HG03025 (cell line): ENCODE data around the gene ZNF160.
A peak's percentile ranks its signal among the peaks of the same experiment; 100 is the strongest.
"Not testable (repeated sequence)": the region's sequence is repeated elsewhere in the genome, so short reads cannot be mapped to it uniquely, and the experiment has no call there.

Source experiments
- ATAC-seq: cut with Tn5 transposase; IDR thresholded peaks from one replicate; pipeline ENCODE4 v1.9.1; 2021; ENCODE audit warnings: mild to moderate bottlenecking, moderate library complexity; ENCODE audit not compliant: unreplicated experiment, low FRiP score

ZNF160 gene

GRCh38 chr19:53103234-53104203 is at the start of gene ZNF160:
ZNF160 (minus strand) TSS chr19:53103422; CDS start chr19:53086276, 17,146 bp downstream.
- ATAC-seq, result peak; percentile 93

GRCh38 chr19:53147645-53148044 is 44.4 kb upstream of the ZNF160 start:
- ATAC-seq, result no peak

GRCh38 chr19:53140351-53140750 is 37.1 kb upstream of the ZNF160 start:
- ATAC-seq, result no peak

GRCh38 chr19:53136432-53136831 is 33.2 kb upstream of the ZNF160 start:
- no peak for ATAC-seq

- no peak for ATAC-seq
Observed at GRCh38 chr19:53132141-53132991, 29.1 kb upstream of the ZNF160 start, which contains the start of gene ZNF415. ZNF415 (minus strand) TSS chr19:53132910; CDS start chr19:53122676, 10,234 bp downstream.

- no peak for ATAC-seq
Observed at GRCh38 chr19:53131727-53132126, 28.5 kb upstream of the ZNF160 start.

GRCh38 chr19:53131085-53131590 is 27.9 kb upstream of the ZNF160 start:
- no peak for ATAC-seq

GRCh38 chr19:53130506-53130905 is 27.3 kb upstream of the ZNF160 start:
- no peak for ATAC-seq

GRCh38 chr19:53126733-53127526 is 23.7 kb upstream of the ZNF160 start:
- not testable (repeated sequence) for ATAC-seq

- no peak for ATAC-seq
Observed at GRCh38 chr19:53123400-53123799, 20.2 kb upstream of the ZNF160 start.

- no peak for ATAC-seq
Observed at GRCh38 chr19:53112286-53112685, 9.1 kb upstream of the ZNF160 start.

- ATAC-seq, result no peak
Observed at GRCh38 chr19:53109527-53109926, 6.3 kb upstream of the ZNF160 start.

GRCh38 chr19:53102756-53103233 is 427 bp downstream of the ZNF160 start:
- peak; percentile 9 for ATAC-seq

GRCh38 chr19:53102206-53102755 is 941 bp downstream of the ZNF160 start:
- ATAC-seq, result no peak

- ATAC-seq, result no peak
Observed at GRCh38 chr19:53101518-53101917, 1.7 kb downstream of the ZNF160 start.

GRCh38 chr19:53098570-53098969 is 4.7 kb downstream of the ZNF160 start:
- ATAC-seq, result not testable (repeated sequence)

- not testable (repeated sequence) for ATAC-seq
Observed at GRCh38 chr19:53096982-53097690, 6.1 kb downstream of the ZNF160 start.

- not testable (repeated sequence) for ATAC-seq
Observed at GRCh38 chr19:53096579-53096978, 6.6 kb downstream of the ZNF160 start.
